Keratinocyte (primary cell): ENCODE results near the gene PGS1. TPM values are rescaled to one million over a fixed set of nuclear protein-coding genes. Genes with fewer than 3 reads are reported as not detected.

Experiments used
- DNase-seq: peaks from one replicate; pipeline ENCODE4 v3.0.0-alpha.2; 2011; ENCODE audit warnings: low read depth, missing footprints, low spot score
- FAIRE-seq: peaks from 2 replicates; lab custom pipeline; 2011; peaks lifted over from hg19 to GRCh38; lab: Jason Lieb, UNC
- H2AFZ ChIP-seq: 2 replicates; pipeline ENCODE4 v1.6.0; 2012; ENCODE audit warnings: low read length, control low read depth, inconsistent platforms; ENCODE audit not compliant: control insufficient read depth
- H3K27ac ChIP-seq: 2 replicates; pipeline ENCODE4 v1.5.1; 2011; ENCODE audit warnings: low read length; ENCODE audit not compliant: control insufficient read depth, insufficient read depth
- H3K27me3 ChIP-seq: 3 replicates; pipeline ENCODE4 v1.6.0; 2011; ENCODE audit warnings: low read length; ENCODE audit not compliant: control insufficient read depth, insufficient read depth; ENCODE audit errors: extremely low read depth
- H3K36me3 ChIP-seq, 2 experiments: 2 replicates in 1 of 2; 3 replicates in 1 of 2; pipeline ENCODE4 v1.5.1; 2011; ENCODE audit warnings: low read length in 2 of 2, mild to moderate bottlenecking in 1 of 2; ENCODE audit not compliant: control insufficient read depth in 2 of 2, insufficient read depth in 2 of 2; ENCODE audit errors: extremely low read depth in 1 of 2
- H3K4me1 ChIP-seq: 3 replicates; pipeline ENCODE4 v1.5.1; 2011; ENCODE audit warnings: low read length; ENCODE audit not compliant: control insufficient read depth, insufficient read depth; ENCODE audit errors: extremely low read depth
- H3K4me2 ChIP-seq: 3 replicates; pipeline ENCODE4 v1.6.0; 2011; ENCODE audit warnings: low read depth, low read length; ENCODE audit not compliant: control insufficient read depth, insufficient read depth; ENCODE audit errors: extremely low read depth
- H3K4me3 ChIP-seq, 3 experiments: fragments of 200-600 bp in 1 of 3; sonication (generic) in 1 of 3; 2 replicates in 2 of 3; 3 replicates in 1 of 3; pipeline ENCODE4 v1.5.1; 2011 to 2016; ENCODE audit warnings: low read length in 3 of 3, mild to moderate bottlenecking in 3 of 3, control low read depth in 2 of 3, inconsistent platforms in 1 of 3, low read depth in 1 of 3, mixed read lengths in 1 of 3, mixed run types in 1 of 3, moderate library complexity in 1 of 3; ENCODE audit not compliant: control insufficient read depth in 2 of 3, insufficient read depth in 2 of 3; ENCODE audit errors: extremely low read depth in 1 of 3
- H3K79me2 ChIP-seq: 2 replicates; pipeline ENCODE4 v1.6.0; 2012; ENCODE audit warnings: low read length; ENCODE audit not compliant: control insufficient read depth, insufficient read depth
- H3K9ac ChIP-seq: 3 replicates; pipeline ENCODE4 v1.6.0; 2011; ENCODE audit warnings: low read length; ENCODE audit not compliant: control insufficient read depth, insufficient read depth; ENCODE audit errors: extremely low read depth
- H3K9me1 ChIP-seq: 3 replicates; pipeline ENCODE4 v1.6.0; 2011; ENCODE audit warnings: low read length; ENCODE audit not compliant: control insufficient read depth, insufficient read depth; ENCODE audit errors: extremely low read depth
- H3K9me3 ChIP-seq: 2 replicates; pipeline ENCODE4 v1.5.1; 2012; ENCODE audit warnings: low read depth, low read length; ENCODE audit not compliant: control insufficient read depth
- H4K20me1 ChIP-seq: 3 replicates; pipeline ENCODE4 v1.6.0; 2011; ENCODE audit warnings: low read length; ENCODE audit not compliant: control insufficient read depth, insufficient read depth; ENCODE audit errors: extremely low read depth
- EZH2 ChIP-seq: IDR thresholded peaks from one replicate; pipeline ENCODE4 v1.6.1; 2012; ENCODE audit warnings: inconsistent platforms, mild to moderate bottlenecking, low read length, moderate library complexity
- dilution Hi-C: fragments of 300-500 bp; cut with MboI; formaldehyde crosslinking; loops from one replicate; pipeline ENCODE4 v1.7.0; 2020; ENCODE audit warnings: low sequenced_read_pairs; ENCODE audit not compliant: extremely low pct_ligation_motif_present
- polyA plus RNA-seq, 5 experiments: library from polyadenylated mRNA; depleted of rRNA in 3 of 5; stranded (reverse) in 3 of 5; stranded (forward) in 1 of 5; unstranded in 1 of 5; fragments of >200 nt; gene quantifications; 1 replicate in 1 of 5; 2 replicates in 3 of 5; 3 replicates in 1 of 5; pipeline versions ENCODE4 v1.2.1 to v1.2.3, GENCODE V29; 2011 to 2012; ENCODE audit warnings: missing spikeins in 2 of 5, low read depth in 1 of 5, low replicate concordance in 1 of 5
- TF ChIP-seq, protein P1 (sequence below), 3 experiments: IDR thresholded peaks in 1 of 3; conservative IDR thresholded peaks in 1 of 3; optimal IDR thresholded peaks in 1 of 3; 2 replicates in 2 of 3; 3 replicates in 1 of 3; pipeline versions ENCODE3 to v1.5.1; 2011; ENCODE audit warnings: low read length in 3 of 3, mild to moderate bottlenecking in 3 of 3, moderate library complexity in 2 of 3, control low read depth in 1 of 3, inconsistent platforms in 1 of 3; ENCODE audit not compliant: insufficient read depth in 2 of 3; ENCODE audit errors: extremely low read depth in 1 of 3

PGS1 gene
- polyA plus RNA-seq, 1 donor (not counting 4 experiments of a cell fraction or from before 2014, with no cell fraction given) = 19.6 TPM

DNA sequence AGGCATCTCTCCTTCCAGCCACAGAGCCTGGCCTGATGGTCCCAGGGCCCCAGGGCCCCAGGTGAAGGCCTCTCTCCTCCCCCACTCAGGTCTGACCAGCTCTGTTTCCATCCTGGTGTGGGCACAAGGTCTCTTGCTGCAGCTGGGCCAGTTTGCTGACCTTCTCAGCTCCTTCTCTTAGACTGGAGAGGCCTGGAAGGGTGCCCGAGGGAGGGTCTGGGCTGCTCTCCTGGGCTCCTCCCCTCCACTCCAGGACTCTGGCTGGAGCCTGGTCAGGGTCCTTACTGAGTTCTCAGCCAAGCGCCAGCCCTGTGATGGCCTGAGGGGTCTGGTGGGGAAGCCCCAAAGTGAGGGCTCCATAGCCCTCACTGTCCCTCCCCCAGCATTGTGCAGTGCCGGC, 31.0 kb upstream of the PGS1 start:
- no peak overlapping the region for H2AFZ ChIP-seq
- no peaks in the 10 kb centered on the region for H3K36me3 ChIP-seq
- DNase-seq = no peak
- H3K79me2 ChIP-seq = no peaks in the 10 kb centered on the region
- H3K9me1 ChIP-seq = peaks cover 2% of the 10 kb centered on the region
- H3K9ac ChIP-seq = no peak overlapping the region
- H3K27me3 ChIP-seq = no peaks in the 10 kb centered on the region
- no peaks in the 10 kb centered on the region for H3K9me3 ChIP-seq
- TF ChIP-seq, protein P1, sequence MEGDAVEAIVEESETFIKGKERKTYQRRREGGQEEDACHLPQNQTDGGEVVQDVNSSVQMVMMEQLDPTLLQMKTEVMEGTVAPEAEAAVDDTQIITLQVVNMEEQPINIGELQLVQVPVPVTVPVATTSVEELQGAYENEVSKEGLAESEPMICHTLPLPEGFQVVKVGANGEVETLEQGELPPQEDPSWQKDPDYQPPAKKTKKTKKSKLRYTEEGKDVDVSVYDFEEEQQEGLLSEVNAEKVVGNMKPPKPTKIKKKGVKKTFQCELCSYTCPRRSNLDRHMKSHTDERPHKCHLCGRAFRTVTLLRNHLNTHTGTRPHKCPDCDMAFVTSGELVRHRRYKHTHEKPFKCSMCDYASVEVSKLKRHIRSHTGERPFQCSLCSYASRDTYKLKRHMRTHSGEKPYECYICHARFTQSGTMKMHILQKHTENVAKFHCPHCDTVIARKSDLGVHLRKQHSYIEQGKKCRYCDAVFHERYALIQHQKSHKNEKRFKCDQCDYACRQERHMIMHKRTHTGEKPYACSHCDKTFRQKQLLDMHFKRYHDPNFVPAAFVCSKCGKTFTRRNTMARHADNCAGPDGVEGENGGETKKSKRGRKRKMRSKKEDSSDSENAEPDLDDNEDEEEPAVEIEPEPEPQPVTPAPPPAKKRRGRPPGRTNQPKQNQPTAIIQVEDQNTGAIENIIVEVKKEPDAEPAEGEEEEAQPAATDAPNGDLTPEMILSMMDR (optimal IDR thresholded peaks at IDR 0.05 in 1 of 3, IDR thresholded peaks at IDR 0.05 in 1 of 3, conservative IDR thresholded peaks at IDR 0.05 in 1 of 3; ENCODE audit: extremely low read depth in 1 of 3, insufficient read depth in 2 of 3, low read length in 3 of 3) = no peak
- dilution Hi-C loops = no loop called here
- H3K27ac ChIP-seq = no peak overlapping the region
- FAIRE-seq = no peak
- peaks cover 62% of the 10 kb centered on the region for H3K4me1 ChIP-seq
- no peak overlapping the region for H3K4me2 ChIP-seq
- H4K20me1 ChIP-seq = no peaks in the 10 kb centered on the region
- no peak overlapping the region for H3K4me3 ChIP-seq

DNA sequence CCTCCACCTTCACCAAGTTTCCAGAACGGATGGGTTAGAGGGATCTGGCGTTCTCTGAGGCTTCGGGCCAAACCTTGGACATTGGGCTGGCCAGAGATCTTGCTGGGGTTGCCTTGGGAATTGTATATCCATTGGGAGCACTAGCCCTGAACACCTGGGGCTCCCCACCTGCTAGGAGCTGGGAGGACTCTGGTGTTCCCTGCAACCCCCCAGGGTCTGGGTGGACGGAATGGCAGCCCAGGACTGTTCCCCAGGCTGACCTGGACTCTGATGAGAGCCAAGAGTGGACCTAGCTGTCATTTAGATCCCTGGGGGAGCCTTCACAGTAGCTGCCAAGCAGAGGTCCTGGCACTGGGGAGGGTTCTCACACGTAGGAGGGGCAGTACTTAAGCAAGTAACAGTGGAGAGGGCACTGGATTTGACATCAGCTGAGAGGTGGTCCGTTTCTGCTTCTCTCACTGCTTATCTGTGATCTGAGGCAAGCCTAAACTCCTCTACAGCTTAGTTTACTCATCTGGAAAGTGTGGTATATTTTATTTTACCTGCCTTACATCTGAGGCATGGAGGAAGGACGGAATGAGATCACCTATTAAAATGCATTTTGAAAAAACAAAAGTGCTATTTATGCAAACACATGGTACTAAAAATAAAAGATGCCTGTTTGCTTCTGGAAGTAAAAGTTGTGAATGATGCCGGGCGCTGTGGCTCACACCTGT, 30.2 kb upstream of the PGS1 start:
- Histone ChIP-seq H2AFZ (peak overlapping the region; percentile 42), H3K9me1 (peaks cover 2% of the 10 kb centered on the region), H3K9ac (peak overlapping the region; percentile 13), H3K4me1 (peaks cover 59% of the 10 kb centered on the region), H3K36me3 (no peaks in the 10 kb centered on the region), H3K4me3 (no peak overlapping the region), H3K79me2 (no peaks in the 10 kb centered on the region), H4K20me1 (no peaks in the 10 kb centered on the region), H3K27me3 (no peaks in the 10 kb centered on the region), H3K27ac (peak overlapping the region; percentile 10), H3K4me2 (no peak overlapping the region), H3K9me3 (no peaks in the 10 kb centered on the region)
- no peak for TF ChIP-seq EZH2
- FAIRE-seq (peak; percentile 36), DNase-seq (no peak)
- dilution Hi-C loops = no loop called here
